Stimulated activated CD8-positive, alpha-beta memory T cell treated with anti-CD3 and anti-CD28 coated beads, Interleukin-2, amount 100 ng/mL, for 48 hours (primary cell): ENCODE measurements around the gene GJA10.
"Not testable (repeated sequence)": the region's sequence is repeated elsewhere in the genome, so short reads cannot be mapped to it uniquely, and the experiment has no call there.

ENCODE experiments used
- DNase-seq, 2 donors: peaks; one replicate each; pipeline ENCODE4 v3.0.0-alpha.2; 2020; ENCODE audit warnings: low read depth in 2 of 2

Gene GJA10

DNA sequence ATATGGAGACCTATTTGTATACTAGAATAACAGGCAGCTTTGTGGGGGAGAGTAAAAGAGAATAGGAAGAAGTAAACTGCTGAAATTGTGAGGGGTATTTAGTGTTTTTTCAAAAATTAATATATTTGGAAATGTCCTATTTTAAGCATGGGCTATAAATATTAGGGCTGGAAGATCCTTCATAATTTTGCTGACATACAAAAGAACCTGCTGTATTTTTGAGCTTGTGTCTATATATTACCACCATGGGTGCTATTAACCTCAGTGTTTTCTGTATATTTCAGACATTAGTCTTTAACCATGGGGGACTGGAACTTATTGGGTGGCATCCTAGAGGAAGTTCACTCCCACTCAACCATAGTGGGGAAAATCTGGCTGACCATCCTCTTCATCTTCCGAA is at the start of gene GJA10:
Gene GJA10 (plus strand): TSS at position 301 of the 400 bp plus-strand sequence. CDS start 0 bp downstream, at position 301.
- DNase-seq: no peak

DNA sequence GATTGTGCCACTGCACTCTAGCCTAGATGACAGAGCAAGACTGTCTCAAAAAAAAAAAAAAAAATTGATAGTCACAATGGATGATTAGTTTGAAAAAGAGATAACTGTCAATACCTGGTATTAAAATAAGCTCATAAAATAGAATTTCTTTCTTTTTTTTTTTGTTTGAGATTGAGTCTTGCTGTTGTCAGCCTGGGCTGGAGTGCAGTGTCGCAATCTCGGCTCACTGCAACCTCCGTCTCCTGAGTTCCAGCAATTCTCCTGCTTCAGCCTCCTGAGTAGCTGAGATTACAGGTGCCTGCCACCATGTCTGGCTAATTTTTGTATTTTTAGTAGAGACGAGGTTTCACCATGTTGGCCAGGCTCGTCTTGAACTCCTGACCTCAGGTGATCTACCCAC is 46.8 kb upstream of the GJA10 start:
- DNase-seq: not testable (repeated sequence)

- no peak for DNase-seq
These were observed 41.2 kb upstream of the GJA10 start for GRCh38 chr6:89853068-89853467.

- no peak for DNase-seq
These were observed 36.2 kb upstream of the GJA10 start for GRCh38 chr6:89858041-89858440.

GRCh38 chr6:89859744-89860143 is 34.5 kb upstream of the GJA10 start:
- DNase-seq: no peak

- no peak for DNase-seq
These were observed 32.0 kb upstream of the GJA10 start for GRCh38 chr6:89862273-89862672.

DNA sequence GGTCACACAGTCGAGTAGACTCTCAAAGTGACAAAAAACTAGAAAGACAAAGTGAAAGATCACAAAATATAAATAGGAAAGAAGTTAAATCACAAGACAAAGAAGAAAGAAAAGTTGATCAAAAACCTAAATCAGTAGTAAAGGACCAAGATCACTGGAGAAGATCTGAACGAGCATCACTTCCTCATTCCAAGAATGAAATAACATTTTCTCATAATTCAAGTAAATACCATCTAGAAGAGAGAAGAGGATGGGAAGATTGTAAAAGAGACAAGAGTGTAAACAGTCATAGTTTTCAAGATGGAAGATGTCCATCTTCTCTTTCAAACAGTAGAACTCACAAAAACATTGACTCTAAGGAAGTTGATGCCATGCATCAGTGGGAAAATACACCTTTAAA is 31.6 kb upstream of the GJA10 start:
- DNase-seq: no peak

DNA sequence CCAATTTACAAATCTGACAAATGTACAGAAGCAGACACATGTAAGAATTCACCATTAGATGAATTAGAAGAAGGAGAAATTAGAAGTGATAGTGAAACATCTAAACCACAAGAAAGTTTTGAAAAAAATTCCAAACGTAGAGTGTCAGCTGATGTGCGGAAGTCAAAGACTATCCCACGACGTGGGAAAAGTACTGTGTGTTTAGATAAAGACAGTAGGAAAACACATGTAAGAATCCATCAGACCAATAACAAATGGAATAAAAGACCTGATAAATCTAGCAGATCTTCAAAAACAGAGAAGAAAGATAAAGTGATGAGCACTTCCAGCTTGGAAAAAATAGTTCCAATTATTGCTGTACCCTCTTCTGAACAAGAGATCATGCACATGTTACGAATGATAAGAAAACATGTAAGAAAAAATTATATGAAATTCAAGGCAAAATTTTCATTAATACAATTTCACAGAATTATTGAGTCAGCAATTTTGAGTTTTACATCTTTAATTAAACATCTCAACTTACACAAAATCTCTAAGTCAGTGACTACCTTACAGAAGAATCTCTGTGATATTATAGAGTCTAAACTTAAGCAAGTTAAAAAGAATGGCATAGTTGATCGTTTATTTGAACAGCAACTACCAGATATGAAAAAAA is 28.1 kb upstream of the GJA10 start:
- no peak for DNase-seq

DNA sequence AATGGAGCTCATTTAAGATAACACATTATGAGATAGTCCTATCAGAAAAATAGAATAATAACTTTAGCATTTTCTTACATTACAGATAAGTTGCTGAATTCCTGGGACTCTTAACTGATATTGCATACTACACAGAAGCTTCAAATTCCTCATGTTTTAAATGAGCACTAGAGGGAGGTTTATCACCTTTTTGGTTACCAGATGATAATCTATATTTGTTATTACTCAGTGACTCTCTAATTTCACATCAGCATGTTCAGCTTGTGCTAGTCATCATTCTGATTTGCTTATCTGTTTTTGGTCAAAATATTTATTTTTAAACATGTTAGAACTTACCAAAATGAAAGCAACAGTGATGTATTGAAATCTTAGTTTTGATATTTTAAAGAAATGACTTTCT is 20.5 kb upstream of the GJA10 start:
- DNase-seq: no peak

DNA sequence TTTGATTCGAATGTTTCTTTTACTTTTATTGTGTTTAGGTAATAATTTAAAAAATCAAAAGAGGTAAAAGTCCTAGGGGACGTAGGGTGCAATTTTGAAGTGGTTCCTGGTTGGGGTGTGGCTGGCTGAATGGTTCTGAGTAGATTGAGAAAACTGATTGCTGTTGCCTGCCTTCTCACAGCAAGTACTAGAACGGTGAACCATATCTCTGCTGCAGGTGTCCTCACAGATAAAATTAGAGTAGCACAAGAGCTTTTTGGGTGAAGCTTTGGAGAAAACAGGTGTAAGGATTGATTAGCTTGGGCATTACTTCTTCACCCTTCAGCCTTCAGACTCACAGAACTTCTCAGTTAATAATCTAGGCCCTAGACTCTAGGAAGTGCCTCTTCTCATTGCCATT is 19.8 kb upstream of the GJA10 start:
- no peak for DNase-seq

GRCh38 chr6:89886378-89887120 is 7.7 kb upstream of the GJA10 start:
- DNase-seq: no peak

GRCh38 chr6:89887452-89888137 is 6.7 kb upstream of the GJA10 start:
- no peak for DNase-seq

- no peak for DNase-seq
These were observed 6.1 kb upstream of the GJA10 start for GRCh38 chr6:89888138-89888514.

- no peak for DNase-seq
These were observed 5.4 kb upstream of the GJA10 start for GRCh38 chr6:89888871-89889270.

DNA sequence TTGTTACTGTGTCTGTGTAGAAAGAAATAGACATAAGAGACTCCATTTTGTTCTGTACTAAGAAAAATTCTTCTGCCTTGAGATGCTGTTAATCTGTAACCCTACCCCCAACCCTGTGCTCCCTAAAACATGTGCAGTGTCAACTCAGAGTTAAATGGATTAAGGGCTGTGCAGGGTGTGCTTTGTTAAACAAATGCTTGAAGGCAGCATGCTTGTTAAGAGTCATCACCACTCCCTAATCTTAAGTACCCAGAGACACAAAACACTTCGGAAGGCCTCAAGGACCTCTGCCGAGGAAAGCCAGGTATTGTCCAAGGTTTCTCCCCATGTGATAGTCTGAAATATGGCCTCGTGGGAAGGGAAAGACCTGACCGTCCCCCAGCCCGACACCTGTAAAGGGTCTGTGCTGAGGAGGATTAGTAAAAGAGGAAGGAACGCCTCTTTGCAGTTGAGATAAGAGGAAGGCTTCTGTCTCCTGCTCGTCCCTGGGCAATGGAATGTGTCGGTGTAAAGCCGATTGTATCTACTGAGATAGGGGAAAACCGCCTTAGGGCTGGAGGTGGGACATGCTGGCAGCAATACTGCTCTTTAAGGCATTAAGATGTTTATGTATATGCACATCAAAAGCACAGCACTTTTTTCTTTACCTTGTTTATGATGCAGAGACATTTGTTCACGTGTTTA is 3.3 kb upstream of the GJA10 start:
- not testable (repeated sequence) for DNase-seq

GRCh38 chr6:89892577-89892976 is 1.7 kb upstream of the GJA10 start:
- DNase-seq: not testable (repeated sequence)

GRCh38 chr6:89895276-89895874 is 1.1 kb downstream of the GJA10 start:
- DNase-seq: no peak

DNA sequence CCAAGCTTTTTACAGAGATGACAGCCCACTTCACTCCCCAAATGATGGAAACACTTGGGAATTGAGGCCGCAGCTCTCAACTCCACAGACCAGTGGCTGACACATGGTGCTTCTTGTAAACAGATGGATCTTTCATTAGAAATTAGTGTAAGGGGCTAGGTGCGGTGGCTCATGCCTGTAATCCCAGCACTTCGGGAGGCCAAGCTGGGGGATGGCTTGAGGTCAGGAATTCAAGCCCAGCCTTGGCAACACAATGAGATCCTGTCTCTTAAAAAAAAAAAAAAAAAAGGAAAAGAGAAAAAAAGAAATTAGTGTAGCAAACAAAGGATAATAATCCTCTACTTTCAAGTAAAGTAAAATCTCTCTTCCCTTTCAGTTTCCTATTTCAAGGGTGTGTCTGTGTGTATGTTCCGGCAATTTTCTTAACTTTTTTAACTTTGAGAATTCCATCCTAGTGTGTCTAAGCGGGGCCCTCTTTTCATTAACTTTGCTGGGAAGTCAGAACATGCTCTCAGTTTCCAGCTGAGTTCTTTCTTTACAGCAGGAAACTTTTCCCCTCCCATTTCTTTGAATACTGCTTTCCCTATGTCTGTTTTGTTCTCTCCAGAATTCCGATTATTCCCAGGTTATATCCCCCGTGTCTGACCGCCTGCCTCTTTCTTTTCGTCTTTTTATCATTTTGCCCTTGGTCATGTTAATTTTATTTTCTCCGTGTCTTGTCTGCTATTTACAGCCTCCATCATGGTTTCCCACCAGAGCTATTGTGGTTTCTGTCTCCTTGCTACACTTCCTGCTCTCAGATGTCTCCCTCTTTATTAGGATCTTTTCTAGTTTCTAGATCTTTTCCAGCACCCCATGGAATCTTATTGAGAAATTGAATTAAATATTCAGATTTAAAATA is 16.0 kb downstream of the GJA10 start:
- not testable (repeated sequence) for DNase-seq

- no peak for DNase-seq
These were observed 16.6 kb downstream of the GJA10 start for GRCh38 chr6:89910902-89911240.

DNA sequence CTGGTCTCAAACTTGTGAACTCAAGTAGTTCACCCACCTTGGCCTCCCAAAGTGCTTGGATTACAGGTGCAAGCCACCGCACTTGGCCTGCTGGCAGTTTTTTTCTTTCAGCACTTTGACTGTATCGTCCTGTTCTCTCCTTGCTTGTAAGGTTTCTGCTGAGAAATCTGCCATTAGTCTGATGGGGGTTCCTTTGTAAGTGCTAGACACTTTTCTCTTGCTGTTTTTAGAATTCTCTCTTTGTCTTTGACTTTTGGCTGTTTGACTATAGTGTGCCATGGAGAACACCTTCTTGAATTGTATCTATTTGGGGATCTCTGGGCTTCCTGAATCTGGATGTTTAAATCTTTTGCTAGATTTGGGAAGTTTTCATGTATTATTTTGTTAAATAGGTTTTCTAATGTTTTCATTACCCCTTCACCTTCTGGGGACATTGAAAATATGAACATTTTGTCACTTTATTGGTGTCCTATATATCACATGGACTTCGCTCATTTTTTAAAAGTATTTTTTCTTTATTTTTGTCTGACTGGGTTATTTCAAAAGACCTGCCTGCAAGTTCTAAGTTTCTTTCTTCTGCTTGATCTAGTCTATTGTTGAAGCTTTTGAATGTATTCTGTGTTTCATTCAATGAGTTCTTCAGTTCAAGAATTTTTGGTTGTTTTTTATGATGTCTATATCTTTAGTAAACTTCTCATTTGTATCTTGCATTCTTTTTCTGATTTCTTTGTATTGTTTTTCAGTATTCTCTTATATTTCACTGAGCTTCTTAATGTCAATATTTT is 22.1 kb downstream of the GJA10 start:
- DNase-seq: no peak
